Activated CD8-positive, alpha-beta memory T cell treated with anti-CD3 and anti-CD28 coated beads for 4 hours (primary cell): ENCODE results near the gene MAGI1.

Source experiments
- DNase-seq, 2 donors: peaks; one replicate each; pipeline ENCODE4 v3.0.0-alpha.2; 2020; ENCODE audit warnings: low read depth in 2 of 2

Gene MAGI1

DNA sequence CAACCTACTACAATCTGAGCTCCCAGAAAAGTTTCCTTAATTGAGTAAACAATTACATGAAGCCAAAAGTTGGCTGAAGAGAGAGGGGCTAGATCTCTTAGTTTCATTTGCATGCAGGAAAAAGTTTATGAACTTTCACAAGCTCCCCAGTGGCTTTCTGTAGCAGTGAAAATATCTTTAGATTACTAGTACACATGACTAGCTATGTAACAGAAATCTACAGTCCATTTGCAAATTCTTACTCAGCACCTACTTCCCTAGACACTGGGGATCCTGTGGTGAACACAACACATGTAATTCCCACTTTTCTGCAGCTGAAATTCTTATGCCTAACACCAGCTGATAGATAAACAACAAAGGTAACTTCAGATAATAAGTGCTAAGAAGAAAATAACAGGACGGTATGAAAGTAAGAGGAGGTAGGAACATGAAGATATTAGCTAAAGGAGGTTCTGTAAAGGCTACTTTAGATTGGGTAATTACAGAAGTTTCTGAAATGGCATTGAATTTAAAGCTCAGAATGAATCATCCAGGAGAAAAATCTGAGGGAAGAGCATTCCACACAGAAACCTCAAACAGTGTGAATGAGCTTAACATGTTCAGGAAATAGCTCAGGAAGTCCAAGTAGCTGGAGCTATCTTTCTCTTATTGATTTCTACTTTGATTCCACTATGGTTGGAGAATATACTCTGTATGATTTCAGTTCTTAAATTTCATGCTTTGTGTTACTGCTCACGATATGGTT lies 204.8 kb downstream of the MAGI1 start:
- no peak for DNase-seq

DNA sequence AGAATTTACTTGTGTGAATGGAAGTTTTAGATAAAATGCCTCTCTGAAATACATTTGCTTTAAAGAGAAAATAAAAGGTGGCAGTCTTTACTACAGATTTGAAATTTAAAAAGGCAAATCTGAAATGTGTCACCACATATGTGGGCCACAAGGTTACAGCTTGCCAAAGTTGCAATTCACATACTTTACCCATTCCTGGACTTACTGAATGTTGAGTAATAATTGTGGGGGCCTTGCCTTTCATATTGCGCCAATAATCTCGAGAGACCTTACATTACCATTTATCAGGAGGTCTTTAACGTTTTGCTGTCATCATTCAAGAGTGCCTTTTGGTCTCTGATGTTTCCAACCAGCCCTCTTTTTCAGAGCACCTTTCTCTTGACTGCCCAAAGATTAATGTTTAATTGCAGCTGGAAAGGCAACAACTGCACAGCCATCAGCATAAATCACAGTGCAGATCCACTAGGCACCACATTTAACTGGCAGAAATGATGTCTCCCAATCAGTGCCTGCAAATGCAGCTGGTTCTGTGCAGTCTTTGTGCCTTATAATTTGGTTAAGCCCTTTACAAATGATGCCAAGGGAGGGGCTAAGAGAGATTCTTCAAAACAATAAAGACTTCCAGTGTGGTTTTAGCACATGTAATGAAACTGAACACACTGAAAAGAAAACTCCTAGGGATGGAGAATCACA lies 206.8 kb downstream of the MAGI1 start:
- no peak for DNase-seq

DNA sequence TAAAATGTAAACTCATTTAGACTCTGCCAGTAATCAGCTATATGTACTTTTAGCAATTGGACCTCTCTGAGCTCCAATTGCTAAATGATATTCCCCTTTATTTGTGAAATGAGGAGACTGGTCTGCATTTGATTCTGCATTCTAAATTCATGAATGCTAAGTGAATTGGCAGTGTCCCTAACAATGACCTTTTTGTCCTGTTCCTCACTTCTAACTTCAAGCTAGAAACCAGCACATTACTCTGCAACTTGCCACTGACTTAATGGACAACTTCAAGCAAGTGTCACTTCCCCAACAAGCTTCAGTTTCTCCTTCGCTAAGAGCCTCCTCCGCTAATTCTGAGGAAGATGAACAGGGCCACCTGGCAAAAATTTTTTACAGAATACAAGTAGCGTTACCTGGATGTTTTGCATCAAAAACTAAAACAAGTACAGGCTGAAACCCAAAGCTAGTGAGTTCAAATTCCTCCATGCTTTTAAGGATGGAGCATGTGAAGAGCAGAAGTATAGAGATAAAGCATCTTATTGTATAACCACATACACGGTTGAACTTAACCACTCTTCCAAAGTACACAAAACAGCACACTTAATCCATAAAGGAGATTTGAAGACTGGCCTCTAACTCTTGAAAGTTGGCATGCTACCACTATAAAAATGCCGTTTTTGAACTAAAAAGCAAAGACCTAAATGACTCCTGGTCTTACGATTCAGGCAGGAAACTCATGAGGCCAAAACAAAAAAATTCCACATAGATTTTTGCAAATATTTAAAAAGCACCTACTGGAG lies 207.6 kb downstream of the MAGI1 start:
- DNase-seq = no peak

DNA sequence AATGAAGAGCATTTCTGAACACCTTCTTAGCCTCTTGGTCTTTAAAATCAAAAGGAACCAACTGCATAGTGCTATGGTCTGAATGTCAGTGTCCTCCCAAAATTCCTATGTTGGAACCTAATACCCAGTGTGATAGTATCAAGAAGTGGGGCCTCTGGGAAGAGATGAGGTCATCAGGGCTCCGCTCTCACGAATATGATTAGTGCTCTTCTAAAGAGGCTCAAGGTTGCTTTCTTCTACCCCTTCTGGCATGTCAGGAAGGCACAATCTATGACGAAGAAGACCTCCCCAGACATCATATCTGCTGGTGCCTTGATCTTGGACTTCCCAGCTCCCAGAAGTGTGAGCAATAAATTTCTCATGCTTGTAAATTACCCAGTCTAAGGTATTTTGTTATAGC lies 209.5 kb downstream of the MAGI1 start:
- DNase-seq = no peak

DNA sequence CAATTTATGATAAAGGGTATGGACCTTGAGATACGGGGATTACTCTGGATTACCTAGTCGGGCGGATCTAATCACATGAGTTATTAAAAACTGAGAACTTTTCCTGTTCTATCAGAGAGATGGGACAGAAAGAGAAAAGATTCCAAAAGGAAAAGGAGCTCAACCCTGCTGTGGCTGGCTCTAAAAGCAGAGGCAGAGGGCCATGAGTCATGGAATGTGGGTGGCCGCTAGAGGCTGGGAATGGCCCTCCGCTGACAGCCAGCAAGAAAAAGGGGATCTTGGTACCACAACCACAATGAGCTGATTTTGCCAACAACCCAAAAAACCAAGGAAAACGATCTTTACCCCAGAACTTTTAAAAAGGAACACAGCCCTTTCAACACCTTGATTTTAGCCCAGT lies 210.0 kb downstream of the MAGI1 start:
- no peak for DNase-seq

DNA sequence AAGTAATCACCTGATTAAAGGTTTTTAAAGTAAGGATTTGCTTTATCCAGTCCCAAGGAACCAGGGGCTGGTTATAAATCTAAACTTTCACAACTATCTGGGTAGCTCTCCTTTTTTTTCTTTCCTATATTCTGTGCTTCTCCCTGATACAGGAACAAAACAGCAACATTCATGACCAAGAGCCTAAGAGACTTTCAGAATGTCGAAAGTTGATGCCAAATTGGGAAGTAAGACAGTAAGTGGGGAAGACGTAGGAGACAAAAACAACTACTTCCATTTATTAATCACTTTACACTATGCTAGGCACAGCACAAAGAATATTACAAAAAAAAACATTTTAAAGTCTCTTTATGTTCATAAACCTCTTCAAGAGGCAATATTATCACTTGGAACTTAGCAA lies 211.6 kb downstream of the MAGI1 start:
- DNase-seq = no peak

DNA sequence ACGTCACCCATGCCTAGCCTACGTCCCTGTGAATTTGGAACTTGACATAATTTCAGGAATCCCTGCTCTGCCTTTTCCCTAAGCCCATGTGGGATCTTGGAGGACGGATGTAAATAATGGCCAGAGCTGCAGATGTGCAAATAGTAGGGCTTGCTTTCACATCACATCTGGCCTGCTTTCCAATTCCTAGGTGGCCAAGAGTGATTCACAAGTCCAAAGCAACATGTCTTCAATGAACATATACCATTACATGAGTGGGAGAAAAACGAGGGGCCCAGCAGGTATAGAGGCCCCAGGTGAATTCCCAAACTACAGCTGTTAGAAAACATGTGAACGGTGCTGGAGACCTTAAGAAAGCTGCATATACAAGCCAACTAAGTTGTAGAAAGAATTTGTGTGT lies 214.6 kb downstream of the MAGI1 start:
- no peak for DNase-seq

DNA sequence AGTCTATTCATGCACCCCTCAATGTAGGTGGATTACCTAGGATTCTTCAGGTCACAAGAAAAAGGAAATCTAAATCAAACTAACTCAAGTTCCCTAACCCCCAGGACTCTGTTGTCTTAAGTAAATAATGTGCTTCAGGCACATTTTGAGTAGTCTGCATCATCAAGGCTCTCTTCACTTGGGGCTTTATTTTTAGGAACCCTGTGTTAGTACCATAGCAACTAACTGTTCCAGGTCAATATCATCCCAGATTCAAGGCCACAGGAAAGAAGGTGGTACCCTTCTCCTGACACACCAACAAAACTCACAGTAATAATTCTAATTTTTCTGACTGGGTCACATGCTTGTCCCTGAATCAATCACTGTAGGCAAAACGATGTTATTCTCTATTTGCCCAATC lies 218.1 kb downstream of the MAGI1 start:
- no peak for DNase-seq

DNA sequence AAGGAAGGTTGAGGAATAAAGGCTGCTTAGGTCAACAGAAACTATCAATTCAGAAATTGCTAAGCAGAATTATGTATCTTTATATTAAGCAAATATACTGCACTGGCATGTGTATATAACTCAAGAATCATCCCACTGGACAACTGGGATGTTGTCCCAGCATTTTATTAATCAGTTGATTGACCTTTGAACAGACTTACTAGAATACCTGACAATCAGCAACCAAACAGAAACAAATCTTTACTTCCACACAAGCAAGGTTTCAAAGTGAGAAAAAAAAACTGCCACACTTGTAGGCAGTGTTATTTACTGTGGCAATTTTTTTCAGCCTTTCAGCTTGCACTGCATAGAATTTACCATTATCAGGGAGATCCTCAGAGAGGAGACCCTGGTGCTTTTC lies 218.8 kb downstream of the MAGI1 start:
- no peak for DNase-seq

DNA sequence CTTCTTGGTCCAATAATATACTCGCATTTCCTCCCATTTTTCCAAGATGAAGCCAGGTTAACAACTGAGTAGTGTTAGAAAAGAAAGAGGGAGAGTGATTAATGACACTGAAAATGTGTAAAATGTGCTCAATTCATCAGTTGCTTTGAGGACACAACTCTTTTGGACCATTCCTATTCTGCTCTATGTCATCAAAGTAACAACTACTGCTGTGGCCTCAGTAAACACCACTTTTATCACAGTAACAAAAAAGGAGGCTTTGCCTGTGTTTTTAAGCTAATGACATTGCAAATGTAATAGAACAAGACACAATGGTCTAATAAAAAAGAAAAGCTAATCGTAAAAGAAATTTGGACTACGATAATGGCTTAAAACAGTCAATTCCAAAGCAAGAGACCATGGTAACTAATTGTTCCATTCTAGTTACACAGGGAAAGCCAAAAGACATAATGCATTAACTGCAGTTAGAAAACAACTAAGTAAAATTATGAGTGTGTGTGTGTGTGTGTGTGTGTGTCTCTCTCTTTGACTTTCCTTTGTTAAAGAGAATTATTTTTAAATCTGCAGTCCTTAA lies 221.1 kb downstream of the MAGI1 start:
- no peak for DNase-seq

DNA sequence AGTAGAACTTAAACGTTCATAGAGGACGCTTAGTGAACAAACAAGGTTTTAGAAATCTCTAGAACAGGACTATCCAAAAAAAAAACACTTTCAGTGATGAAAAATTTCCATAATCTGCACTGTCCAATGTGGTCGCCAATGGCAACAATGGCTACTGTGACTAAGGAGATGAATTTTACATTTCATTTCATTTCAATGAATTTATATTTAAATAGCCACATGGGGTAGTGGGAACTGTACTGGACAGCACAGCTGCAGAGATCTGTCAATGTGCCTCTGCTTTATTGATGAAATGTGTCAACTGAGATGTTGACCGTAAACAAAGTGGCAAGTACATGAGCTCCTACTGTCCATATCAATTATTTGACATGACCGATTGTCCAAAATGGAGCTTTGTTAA lies 222.5 kb downstream of the MAGI1 start:
- no peak for DNase-seq

DNA sequence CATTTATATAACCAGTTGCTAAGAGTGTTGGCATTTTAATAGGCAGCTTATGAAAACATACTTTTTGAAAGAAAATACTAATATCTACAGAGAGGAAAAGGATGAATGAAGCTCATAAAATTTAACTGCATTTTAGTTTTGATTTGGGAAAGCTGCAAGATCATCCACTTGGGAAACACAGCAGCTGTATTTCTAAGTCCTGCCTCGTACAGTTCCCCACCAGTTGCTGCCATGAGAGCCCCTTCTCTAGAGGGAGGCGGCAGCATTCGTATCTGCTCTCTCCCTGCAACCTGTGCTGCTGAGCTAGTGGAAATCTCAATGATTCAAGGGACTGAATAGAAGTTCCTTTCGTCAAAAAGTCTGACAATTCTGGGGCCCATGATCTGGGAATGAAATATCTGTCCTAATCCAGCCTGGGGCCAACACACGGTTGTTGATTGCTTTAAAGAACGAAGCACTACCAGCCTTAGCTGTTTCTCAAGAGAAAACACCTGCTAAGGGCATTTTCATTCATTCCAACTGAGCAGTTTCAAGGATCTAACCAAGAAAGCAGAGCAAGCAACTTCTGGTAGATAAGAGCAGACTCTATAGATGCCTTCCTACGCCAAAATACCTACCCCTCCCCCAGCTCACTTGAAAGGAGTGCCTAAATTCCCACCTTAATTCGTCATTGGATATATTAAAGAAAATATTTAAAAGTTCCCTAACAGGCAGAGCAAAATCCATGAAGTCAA lies 223.7 kb downstream of the MAGI1 start:
- no peak for DNase-seq

DNA sequence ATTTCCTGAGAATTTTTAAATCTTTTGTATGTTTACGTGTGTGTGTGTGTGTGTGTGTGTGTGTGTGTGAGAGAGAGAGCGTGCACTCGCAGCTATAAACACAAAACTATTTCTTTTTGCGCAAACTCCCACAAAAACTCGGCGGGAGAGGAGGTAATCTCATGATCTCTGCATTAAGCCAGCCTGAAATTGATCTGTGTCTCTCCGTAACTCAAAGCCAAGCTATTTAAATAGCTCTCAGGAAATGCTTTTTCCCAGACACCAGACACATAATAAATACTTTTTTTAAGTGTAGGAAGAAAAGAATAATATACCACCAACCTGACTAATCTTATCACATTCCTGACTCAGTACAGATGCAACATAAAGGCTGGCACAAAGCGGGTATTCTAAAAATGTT lies 226.8 kb downstream of the MAGI1 start:
- DNase-seq = no peak

DNA sequence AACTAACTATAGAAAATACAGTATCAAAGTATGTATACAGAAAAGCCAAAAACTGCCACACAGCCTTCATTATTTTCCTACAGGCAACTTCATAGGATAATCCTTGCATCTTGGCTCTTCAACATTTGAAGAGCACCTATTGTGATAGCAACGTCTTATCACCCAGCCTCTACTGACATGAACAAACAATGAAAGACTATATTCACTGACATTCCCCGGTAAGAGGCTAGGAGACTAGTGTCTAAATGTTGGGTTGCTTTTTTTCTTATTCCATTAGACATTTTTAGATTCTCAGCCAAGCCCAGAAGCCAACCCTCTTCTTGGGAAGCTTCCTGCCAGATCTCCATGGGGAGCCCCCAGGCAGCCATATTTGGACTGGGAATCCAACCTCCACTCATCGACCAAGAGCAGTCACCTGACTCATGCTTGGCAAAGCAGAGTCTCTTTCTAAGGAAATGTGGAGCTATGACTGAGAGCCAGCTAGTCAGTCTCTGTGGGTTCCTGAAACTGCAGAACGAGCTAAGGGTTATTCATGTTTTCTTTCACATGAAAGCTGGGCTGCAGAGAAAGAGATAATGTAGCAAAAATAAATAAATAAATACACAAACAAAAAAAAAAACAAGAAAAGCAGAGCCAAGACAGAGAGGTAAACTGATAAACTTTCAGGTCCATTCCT lies 227.5 kb downstream of the MAGI1 start:
- no peak for DNase-seq

DNA sequence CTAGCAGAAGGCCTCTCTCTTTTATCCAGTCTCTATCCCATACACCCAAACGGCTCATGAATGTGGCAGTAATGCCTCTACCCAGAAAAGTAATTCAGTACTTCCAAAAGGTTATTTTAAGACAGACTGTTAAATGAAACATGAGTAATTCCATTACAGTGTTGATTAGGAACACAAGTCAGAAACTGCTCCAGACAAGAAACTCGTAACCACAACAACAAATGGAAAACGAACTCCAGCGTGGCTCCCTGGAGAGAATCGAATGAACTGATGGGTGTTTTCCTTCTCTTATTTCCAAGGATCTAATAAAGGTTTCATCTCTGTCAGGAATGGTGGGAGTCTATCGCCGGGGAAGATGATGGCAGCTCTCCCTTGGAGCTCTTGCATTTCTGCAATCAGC lies 228.4 kb downstream of the MAGI1 start:
- no peak for DNase-seq

DNA sequence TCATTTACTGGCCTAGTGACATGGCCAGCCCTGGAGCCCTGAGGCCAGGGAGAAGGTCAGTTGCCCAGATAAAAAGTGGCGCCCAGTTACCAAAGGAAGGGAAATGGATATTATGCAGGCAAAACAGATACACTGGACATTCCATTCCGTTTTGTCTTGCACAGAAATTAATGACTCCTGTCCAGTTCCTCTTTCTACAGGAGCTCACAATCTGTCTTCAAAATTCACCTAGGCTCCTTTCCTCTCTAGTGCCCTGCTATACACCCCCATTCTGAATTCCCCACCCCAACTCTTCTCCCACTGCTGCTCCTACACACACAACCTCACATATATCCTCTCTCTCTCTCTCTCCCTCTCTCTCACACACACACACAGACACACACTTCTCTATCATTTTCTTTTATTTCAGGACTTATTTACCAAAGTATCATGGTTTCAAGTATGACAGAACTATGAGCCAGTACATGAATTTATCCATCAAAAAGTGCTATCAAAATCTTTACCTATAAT lies 229.0 kb downstream of the MAGI1 start:
- no peak for DNase-seq

DNA sequence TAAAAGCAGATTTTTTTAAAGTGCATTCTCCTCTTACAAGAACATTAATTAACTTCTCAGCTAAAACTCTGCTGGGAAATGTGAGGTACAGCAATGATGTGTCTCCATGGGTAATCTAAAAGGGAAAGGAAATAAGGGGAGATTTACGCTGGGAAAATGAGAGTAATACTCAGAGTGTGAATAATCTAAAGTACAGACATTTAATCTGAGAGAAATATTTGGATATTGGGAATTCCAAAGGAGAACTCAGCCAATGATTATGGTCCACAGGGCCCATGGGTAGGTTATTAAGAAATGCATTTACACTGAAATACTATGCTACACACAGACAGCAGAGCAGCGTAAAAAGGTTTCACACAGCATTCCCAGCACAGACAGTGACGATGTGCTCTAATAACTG lies 229.9 kb downstream of the MAGI1 start:
- DNase-seq = no peak

DNA sequence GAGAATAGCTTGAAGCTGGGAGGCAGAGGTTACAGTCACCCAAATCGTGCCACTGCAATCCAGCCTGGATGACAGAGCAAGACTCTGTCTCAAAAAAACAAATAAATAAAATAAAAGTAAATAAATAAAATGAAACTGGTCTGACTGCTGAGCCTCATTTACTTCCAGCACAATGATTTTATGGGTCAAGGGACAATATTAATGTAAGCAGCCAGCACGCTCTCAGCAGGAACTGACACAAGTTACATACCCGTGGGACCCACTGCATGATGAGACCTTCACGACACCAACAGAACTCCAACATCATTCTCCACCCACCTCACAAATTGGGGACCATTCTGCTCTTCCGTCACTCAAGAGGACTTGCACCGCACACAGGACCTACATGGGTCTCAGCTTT lies 230.3 kb downstream of the MAGI1 start:
- no peak for DNase-seq

DNA sequence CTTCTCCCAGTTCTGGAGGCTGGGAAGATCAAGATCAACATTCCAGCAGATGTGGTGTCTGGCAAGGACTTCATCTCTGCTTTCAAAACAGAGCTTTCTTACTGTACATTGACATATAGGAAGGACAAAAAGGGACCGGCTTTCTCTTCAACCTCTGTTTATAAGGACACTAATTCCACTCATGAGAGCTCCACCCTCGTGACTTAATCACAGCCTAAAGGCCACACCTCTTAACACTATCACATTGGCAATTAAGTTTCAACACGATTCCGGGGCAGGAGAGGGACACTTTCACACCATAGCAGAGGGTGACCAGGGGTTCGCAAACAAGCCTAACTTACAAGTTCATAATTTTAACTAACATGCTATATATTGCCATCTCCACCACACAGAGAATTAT lies 231.5 kb downstream of the MAGI1 start:
- DNase-seq = no peak

DNA sequence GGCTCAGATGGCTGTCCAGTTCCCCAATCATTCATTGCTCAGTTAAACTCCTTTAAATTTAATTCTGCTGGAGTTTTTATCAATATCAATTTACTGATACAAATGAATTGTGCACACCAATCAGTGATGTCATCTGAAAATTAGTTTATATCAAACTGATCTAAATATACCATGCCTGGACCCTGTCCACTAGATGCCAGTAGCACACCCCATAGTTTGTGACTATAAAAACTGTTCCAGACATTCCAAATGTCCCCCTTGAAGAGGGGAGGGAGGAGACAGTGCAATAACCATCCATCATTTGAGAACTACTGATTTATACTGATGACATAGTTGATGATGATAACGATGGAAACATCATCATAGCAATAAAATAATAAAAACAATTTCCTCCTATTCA lies 232.1 kb downstream of the MAGI1 start:
- no peak for DNase-seq

DNA sequence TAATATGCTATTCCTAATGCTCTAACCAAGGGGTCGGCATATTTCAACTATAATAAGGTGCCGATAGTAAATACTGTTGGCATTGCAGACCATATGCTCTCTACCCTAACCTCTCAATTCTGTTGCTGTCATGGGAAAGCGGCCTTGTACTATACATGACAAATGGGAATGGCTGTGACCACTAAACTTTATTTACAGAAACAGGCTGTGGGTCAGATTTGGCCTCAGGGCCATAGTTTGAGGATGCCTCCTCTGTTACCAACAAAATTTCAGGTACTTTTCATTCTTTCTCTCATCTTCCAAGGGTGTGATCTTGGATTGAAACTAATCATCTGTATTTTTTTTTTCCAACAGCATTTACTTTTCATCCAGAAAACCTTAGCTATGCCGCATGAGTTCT lies 242.0 kb downstream of the MAGI1 start:
- no peak for DNase-seq
